HepG2 (cell line): Measurements from ENCODE around the gene DPEP3. TPM values are rescaled to one million over a fixed set of nuclear protein-coding genes. Genes with fewer than 3 reads are reported as not detected.

Experiments used
- BRD4 ChIP-seq: sonication (generic); formaldehyde crosslinking; IDR thresholded peaks from 2 replicates; pipeline ENCODE4 v1.4.0; 2020; ENCODE audit warnings: missing genetic modification reagents
- CCAR2 ChIP-seq: fragments of 200-400 bp; formaldehyde crosslinking; optimal IDR thresholded peaks from 2 replicates; pipeline ENCODE3; 2018; ENCODE audit warnings: low read depth, mild to moderate bottlenecking, low read length, moderate library complexity
- EP300 ChIP-seq, 3 experiments: sonication (generic) in 1 of 3; formaldehyde crosslinking in 1 of 3; IDR thresholded peaks; 2 replicates each; pipeline versions ENCODE4 v1.5.1 to v1.6.1; 2011 to 2020; ENCODE audit warnings: low read depth in 2 of 3, low read length in 2 of 3, borderline replicate concordance in 1 of 3, improper control_type of control experiment in 1 of 3, mild to moderate bottlenecking in 1 of 3, missing genetic modification reagents in 1 of 3, moderate library complexity in 1 of 3
- HES4 ChIP-seq: sonication (generic); formaldehyde crosslinking; IDR thresholded peaks from 2 replicates; pipeline ENCODE4 v1.9.0; 2021; ENCODE audit warnings: mild to moderate bottlenecking, missing genetic modification reagents, borderline replicate concordance
- HMGA1 ChIP-seq: sonication (generic); formaldehyde crosslinking; conservative IDR thresholded peaks from 2 replicates; pipeline ENCODE4 v1.4.0; 2020; ENCODE audit warnings: missing genetic modification reagents
- HNRNPH1 ChIP-seq: fragments of 200-400 bp; formaldehyde crosslinking; optimal IDR thresholded peaks from 2 replicates; pipeline ENCODE3; 2017; ENCODE audit warnings: mild to moderate bottlenecking, low read depth, low read length
- MED8 ChIP-seq: sonication (generic); formaldehyde crosslinking; IDR thresholded peaks from 2 replicates; pipeline ENCODE4 v1.8.1; 2023; ENCODE audit warnings: mild to moderate bottlenecking, missing genetic modification reagents; ENCODE audit not compliant: insufficient replicate concordance
- PATZ1 ChIP-seq: sonication (generic); formaldehyde crosslinking; IDR thresholded peaks from 2 replicates; pipeline ENCODE4 v1.4.0; 2020; ENCODE audit warnings: missing genetic modification reagents
- PCBP1 ChIP-seq: fragments of 200-400 bp; formaldehyde crosslinking; IDR thresholded peaks from 2 replicates; pipeline ENCODE4 v1.6.1; 2017; ENCODE audit warnings: mild to moderate bottlenecking, low read depth, low read length, borderline replicate concordance
- SNAPC5 ChIP-seq: sonication (generic); formaldehyde crosslinking; IDR thresholded peaks from 2 replicates; pipeline ENCODE4 v1.8.1; 2023; ENCODE audit warnings: mild to moderate bottlenecking, missing genetic modification reagents, borderline replicate concordance
- THAP8 ChIP-seq: sonication (generic); formaldehyde crosslinking; IDR thresholded peaks from 2 replicates; pipeline ENCODE4 v1.5.1; 2020; ENCODE audit warnings: missing genetic modification reagents, mild to moderate bottlenecking, borderline replicate concordance
- WIZ ChIP-seq: sonication (generic); formaldehyde crosslinking; IDR thresholded peaks from 2 replicates; pipeline ENCODE4 v1.5.1; 2020; ENCODE audit warnings: mild to moderate bottlenecking, missing genetic modification reagents
- ZNF382 ChIP-seq: sonication (generic); formaldehyde crosslinking; IDR thresholded peaks from 2 replicates; pipeline ENCODE4 v1.5.0; 2020; ENCODE audit warnings: missing genetic modification reagents, mild to moderate bottlenecking, borderline replicate concordance
- ZNF446 ChIP-seq: sonication (generic); formaldehyde crosslinking; IDR thresholded peaks from 2 replicates; pipeline ENCODE4 v1.5.0; 2020; ENCODE audit warnings: mild to moderate bottlenecking, missing genetic modification reagents
- ZNF567 ChIP-seq: sonication (generic); formaldehyde crosslinking; IDR thresholded peaks from 2 replicates; pipeline ENCODE4 v1.8.1; 2023; ENCODE audit warnings: mild to moderate bottlenecking, missing genetic modification reagents, borderline replicate concordance
- ZNF850 ChIP-seq: sonication (generic); formaldehyde crosslinking; conservative IDR thresholded peaks from 2 replicates; pipeline ENCODE4 v1.9.0; 2021; ENCODE audit warnings: mild to moderate bottlenecking, missing genetic modification reagents
- ZSCAN22 ChIP-seq: sonication (generic); formaldehyde crosslinking; IDR thresholded peaks from 2 replicates; pipeline ENCODE4 v1.4.0; 2020; ENCODE audit warnings: mild to moderate bottlenecking, missing genetic modification reagents
- polyA plus RNA-seq, 8 experiments: library from polyadenylated mRNA; depleted of rRNA in 3 of 8; stranded (reverse) in 7 of 8; unstranded in 1 of 8; fragments of >200 nt; fragmentation: Illumina TruSeq in 4 of 8; extraction: Trizol in 4 of 8; gene quantifications; 2 replicates each; pipeline versions ENCODE4 v1.2.1 to v1.2.3, GENCODE V29; 2011 to 2016; ENCODE audit warnings: low read depth in 4 of 8, missing spikeins in 1 of 8, mixed read lengths in 1 of 8; ENCODE audit not compliant: insufficient read depth in 1 of 8
- total RNA-seq, 5 experiments: library from RNA; depleted of rRNA; stranded (reverse); fragments of >200 nt; fragmentation: Illumina TruSeq; extraction: Trizol; gene quantifications; 2 replicates each; pipeline ENCODE4 v1.2.3, GENCODE V29; 2016; ENCODE audit warnings: low read depth in 1 of 5
- TF ChIP-seq, protein P1 (sequence below): IDR thresholded peaks from 2 replicates; pipeline ENCODE4 v1.6.1; 2016; ENCODE audit warnings: low read depth, borderline replicate concordance
- TF ChIP-seq, protein P2 (sequence below), 2 experiments: sonication (generic) in 1 of 2; formaldehyde crosslinking in 1 of 2; IDR thresholded peaks; 2 replicates each; pipeline versions ENCODE4 v1.4.0 to v1.6.1; 2018 to 2020; ENCODE audit warnings: missing genetic modification reagents in 2 of 2, borderline replicate concordance in 1 of 2, low read depth in 1 of 2, mild to moderate bottlenecking in 1 of 2, missing biosample characterization in 1 of 2

Gene DPEP3
- total and polyA plus RNA-seq, 2 of the 13 experiments (the other 11 are each of a cell fraction or from before 2014, with no cell fraction given) = not detected

- TF ChIP-seq, protein P1, sequence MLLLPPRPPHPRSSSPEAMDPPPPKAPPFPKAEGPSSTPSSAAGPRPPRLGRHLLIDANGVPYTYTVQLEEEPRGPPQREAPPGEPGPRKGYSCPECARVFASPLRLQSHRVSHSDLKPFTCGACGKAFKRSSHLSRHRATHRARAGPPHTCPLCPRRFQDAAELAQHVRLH (CRISPR knock-in tag) = no peak
- TF ChIP-seq ZNF382 = no peak
- no peak for TF ChIP-seq EP300 (IDR thresholded peaks at IDR 0.05; ENCODE audit: low read depth in 2 of 2, low read length in 2 of 2)
- TF ChIP-seq EP300 (CRISPR knock-in tag; IDR thresholded peaks at IDR 0.05; ENCODE audit: borderline replicate concordance) = no peak; the same call in 1 of the 2 replicates
- no peak for TF ChIP-seq CCAR2
- no peak for TF ChIP-seq ZSCAN22 (CRISPR knock-in tag)
- TF ChIP-seq MED8 = no peak
- TF ChIP-seq THAP8 (CRISPR knock-in tag) = no peak; the same call in 1 of the 2 replicates
- no peak for TF ChIP-seq HMGA1 (CRISPR knock-in tag)
- TF ChIP-seq BRD4 (CRISPR knock-in tag) = no peak
- TF ChIP-seq, protein P2, sequence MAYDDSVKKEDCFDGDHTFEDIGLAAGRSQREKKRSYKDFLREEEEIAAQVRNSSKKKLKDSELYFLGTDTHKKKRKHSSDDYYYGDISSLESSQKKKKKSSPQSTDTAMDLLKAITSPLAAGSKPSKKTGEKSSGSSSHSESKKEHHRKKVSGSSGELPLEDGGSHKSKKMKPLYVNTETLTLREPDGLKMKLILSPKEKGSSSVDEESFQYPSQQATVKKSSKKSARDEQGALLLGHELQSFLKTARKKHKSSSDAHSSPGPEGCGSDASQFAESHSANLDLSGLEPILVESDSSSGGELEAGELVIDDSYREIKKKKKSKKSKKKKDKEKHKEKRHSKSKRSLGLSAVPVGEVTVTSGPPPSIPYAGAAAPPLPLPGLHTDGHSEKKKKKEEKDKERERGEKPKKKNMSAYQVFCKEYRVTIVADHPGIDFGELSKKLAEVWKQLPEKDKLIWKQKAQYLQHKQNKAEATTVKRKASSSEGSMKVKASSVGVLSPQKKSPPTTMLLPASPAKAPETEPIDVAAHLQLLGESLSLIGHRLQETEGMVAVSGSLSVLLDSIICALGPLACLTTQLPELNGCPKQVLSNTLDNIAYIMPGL (CRISPR knock-in tag; IDR thresholded peaks at IDR 0.05; ENCODE audit: borderline replicate concordance in 1 of 2, low read depth in 1 of 2) = peak; percentile 3 to 53; a peak in 1 of 4 replicates
- no peak; the same call in 1 of the 2 replicates for TF ChIP-seq HES4 (CRISPR knock-in tag)
- TF ChIP-seq HNRNPH1 = no peak
- TF ChIP-seq WIZ = no peak
- TF ChIP-seq PATZ1 (CRISPR knock-in tag) = peak; percentile 28
- no peak for TF ChIP-seq ZNF446 (CRISPR knock-in tag)
- no peak for TF ChIP-seq PCBP1
- TF ChIP-seq ZNF567 = no peak
- TF ChIP-seq SNAPC5 = no peak
- no peak for TF ChIP-seq ZNF850 (CRISPR knock-in tag)
Observed at GRCh38 chr16:67966549-67967182, 13.6 kb downstream of the DPEP3 start (continued).
